Amygdala (tissue), 56 donors: Measurements from ENCODE around the gene PLCB3.

Source experiments
- DNase-seq, 56 donors: peaks; one replicate each; lab custom pipeline; 2025; lab: John Stamatoyannopoulos, UW

The PLCB3 gene

GRCh38 chr11:64220271-64220670 is 31.1 kb upstream of the PLCB3 start:
- DNase-seq: no peak

- DNase-seq: no peak
These were observed 30.5 kb upstream of the PLCB3 start for GRCh38 chr11:64220798-64221197.

DNA sequence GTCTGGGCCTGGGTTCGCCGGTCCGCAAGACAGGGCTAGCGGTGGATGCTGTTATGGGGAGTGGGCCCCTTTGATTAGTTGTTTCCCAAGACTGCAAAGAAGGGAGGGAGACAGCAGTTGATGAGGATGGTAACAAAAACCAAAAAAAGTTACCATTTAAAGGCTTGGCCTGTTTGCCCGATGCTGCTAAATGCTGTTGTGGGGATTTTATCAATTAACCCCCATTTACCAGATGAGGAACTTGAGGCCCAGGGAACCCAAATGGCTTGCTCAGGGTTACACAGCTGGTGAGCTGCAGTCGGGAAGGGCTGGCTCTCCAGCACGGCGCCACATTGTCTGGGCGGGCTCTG is 28.7 kb upstream of the PLCB3 start:
- no peak for DNase-seq

DNA sequence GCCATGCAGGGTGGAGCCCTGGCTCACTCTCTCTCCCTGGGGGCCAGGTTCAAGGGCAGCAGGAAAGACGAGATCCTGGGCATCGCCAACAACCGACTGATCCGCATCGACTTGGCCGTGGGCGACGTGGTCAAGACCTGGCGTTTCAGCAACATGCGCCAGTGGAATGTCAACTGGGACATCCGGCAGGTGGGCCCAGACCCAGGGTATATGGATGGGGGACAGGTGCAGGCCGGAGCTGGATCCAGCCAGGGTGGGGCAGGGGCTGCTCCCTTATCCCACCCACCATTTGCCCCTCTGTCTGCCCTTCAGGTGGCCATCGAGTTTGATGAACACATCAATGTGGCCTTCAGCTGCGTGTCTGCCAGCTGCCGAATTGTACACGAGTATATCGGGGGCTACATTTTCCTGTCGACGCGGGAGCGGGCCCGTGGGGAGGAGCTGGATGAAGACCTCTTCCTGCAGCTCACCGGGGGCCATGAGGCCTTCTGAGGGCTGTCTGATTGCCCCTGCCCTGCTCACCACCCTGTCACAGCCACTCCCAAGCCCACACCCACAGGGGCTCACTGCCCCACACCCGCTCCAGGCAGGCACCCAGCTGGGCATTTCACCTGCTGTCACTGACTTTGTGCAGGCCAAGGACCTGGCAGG is 28.2 kb upstream of the PLCB3 start:
- DNase-seq: no peak

GRCh38 chr11:64224151-64224890 is 27.0 kb upstream of the PLCB3 start:
- DNase-seq: no peak

DNA sequence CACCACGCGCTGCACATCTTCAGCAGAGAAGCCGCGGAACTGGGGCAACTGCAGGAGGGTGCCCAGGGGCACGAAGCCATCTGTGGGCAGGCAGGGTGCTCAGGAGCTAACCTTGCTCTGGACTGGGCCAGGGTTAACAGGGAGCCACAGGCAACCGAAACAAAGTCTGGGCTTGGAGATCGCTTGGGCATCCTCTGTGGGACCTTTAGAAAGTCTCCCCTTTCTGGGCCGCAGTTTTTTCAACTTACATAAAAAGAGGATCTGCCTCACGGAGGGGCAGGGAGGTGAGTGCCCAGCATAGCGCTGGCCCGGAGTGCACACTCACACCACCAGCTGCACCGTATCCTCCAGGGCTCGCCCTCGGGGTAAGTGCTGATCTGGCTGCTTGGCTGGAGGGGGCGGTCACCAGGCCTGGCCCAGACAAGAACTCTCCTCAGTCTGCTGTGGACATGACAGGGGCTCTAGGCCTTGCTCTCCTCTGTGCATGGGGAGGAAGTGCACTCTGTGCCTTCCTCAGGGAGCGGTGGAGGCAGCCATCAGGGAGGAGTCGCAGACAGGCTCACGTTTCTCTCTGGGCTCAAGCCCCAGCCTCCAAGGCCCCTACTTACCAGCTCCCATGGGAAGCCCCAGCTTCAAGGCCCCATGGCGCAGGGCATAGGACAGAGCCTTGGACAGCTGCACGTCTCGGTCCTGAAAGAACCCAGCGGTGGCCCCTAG is 26.3 kb upstream of the PLCB3 start:
- DNase-seq: no peak

DNA sequence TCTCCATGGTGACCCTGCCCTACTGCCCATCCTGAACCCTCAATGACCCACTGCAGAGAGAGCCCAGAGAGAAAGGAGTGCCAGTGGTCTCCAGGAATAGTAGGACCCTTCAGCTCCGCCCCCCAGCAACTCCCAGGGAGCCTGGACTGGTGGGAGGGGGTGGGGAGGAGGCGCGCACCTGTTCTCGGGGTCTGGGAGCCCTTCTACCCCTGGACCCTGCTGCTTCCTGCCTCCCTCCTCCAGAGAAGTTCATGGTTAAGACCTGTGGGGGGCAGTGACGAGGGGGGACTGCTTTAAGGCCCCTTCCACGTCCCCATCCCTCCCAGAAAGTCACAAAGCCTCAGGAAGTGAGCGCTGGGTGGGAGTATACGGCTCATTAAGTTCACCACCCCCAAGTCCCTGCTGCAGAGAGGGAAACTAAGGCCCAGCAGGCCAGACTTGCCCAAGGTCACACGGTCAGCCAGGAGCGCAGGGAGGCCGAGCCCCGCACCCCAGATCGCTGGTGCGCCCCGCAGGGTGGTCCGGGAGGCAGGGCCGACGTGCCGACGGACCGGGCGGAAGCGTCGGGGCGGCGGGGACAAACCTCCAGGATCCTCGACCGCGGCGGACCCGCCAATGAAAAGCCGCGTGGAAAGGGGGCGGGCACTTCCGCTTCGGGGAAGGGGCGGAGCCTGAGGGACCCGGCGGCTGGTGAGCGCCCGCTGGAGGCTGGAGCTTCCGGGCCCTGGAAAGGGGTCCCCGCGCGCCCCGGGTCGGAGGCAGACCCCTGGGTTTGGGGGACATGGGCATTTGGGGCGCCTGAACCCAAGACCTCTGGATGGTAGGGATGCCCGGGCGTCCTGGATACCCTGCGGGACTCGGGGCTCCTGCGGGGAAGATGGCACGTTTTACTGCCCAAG is 25.5 kb upstream of the PLCB3 start, which contains the start of the genes NUDT22 and TRPT1:
NUDT22 (plus strand) TSS at position 667 of the 899 bp plus-strand sequence. CDS start 379 bp downstream, outside the sequence.
TRPT1 (minus strand) TSS at position 579 of the 899 bp plus-strand sequence; CDS start at position 253, 326 bp downstream.
- peak in 55 of 56 donors; percentile 29 to 93 (median 81) for DNase-seq

GRCh38 chr11:64226507-64227051 is 24.8 kb upstream of the PLCB3 start:
- peak in 15 of 56 donors; percentile 22 to 62 (median 39) for DNase-seq

DNA sequence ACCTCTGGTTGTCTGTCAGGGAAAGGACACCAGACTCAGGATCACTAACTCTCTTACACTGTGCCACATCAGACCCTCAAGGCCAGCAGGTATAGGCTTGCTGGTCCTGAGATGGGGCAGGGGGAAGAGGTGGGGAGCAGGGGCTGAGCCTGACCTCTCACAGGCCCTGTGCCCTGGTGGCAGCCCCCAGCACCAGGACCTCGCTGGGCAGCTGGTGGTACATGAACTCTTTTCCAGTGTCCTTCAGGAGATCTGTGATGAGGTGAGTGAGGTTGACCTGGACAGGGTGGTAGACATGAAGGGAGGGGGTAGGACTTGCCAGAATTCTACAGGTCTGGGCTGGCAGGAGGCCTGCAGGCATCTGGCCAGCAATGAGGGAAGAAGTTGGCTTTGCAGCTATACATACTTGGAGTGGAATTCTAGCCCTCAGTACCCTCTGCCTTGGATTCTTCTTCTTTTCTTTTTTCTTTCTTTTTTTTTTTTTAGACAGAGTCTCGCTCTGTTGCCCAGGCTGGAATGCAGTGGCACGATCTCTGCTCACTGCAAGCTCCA is 23.8 kb upstream of the PLCB3 start:
- no peak for DNase-seq

- no peak for DNase-seq
These were observed 22.1 kb upstream of the PLCB3 start for GRCh38 chr11:64229090-64229743.

DNA sequence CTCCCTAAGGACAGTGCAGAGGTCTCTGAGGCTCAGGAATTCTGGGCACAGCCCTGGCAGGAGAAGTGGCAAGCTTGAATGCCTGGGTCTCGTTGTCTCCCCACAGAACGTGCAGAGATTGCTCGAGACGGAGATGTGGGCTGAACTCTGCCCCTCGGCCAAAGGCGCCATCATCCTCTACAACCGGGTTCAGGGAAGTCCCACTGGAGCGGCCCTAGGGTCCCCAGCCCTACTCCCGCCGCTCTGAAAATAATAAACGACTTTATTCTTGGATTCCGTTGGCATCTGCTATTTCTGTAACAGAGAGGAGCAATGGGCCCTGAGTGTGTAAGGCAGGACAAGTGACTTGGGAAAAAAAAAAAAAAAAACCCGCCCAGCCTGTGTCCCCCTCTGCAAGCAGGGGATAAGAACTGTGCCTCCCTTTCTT is 21.6 kb upstream of the PLCB3 start:
- no peak for DNase-seq

DNA sequence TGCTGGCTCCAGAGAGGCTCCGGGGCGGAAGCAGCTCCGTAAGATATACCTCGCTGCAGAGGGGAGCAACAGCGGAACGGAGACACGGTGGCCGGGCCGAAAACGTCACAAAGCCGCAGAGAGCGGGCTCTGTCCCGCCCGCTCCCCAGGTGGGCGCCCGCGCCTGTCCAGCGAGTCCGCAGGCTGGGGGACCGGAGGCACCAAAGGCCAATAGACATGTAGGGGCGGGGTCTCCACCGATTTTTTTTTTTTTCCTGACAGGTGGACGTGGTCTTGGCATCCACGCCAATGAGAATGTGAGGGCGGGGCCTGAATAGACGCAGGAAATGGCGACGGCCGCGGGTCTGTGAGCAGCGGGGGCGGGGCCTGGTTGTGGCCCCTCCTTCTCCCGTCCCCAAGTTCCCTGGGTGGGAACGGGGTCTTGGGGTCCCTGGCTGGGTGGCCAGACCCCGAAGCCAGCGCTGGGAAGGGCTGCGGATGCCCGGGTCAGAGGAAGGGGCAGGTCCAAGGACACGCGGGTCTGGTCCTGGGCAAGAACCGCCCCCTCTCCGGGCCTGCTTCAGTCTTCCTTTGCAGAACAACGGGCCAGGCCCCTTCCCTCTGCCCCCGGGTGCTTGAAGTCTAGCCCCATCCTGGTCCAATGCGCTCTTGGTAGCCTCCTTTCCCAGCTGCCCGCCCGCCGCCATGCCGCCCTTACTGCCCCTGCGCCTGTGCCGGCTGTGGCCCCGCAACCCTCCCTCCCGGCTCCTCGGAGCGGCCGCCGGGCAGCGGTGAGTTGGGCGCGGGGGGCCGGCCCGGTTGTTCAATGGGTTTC is 21.0 kb upstream of the PLCB3 start, which contains the start of gene DNAJC4:
DNAJC4 (plus strand) TSS at position 378 of the 814 bp plus-strand sequence; CDS start at position 685, 307 bp downstream.
- DNase-seq: peak in 55 of 56 donors; percentile 23 to 93 (median 80)

- no peak for DNase-seq
These were observed 20.4 kb upstream of the PLCB3 start for GRCh38 chr11:64230985-64231365.

- DNase-seq: no peak
These were observed 19.8 kb upstream of the PLCB3 start for GRCh38 chr11:64231546-64231945.

DNA sequence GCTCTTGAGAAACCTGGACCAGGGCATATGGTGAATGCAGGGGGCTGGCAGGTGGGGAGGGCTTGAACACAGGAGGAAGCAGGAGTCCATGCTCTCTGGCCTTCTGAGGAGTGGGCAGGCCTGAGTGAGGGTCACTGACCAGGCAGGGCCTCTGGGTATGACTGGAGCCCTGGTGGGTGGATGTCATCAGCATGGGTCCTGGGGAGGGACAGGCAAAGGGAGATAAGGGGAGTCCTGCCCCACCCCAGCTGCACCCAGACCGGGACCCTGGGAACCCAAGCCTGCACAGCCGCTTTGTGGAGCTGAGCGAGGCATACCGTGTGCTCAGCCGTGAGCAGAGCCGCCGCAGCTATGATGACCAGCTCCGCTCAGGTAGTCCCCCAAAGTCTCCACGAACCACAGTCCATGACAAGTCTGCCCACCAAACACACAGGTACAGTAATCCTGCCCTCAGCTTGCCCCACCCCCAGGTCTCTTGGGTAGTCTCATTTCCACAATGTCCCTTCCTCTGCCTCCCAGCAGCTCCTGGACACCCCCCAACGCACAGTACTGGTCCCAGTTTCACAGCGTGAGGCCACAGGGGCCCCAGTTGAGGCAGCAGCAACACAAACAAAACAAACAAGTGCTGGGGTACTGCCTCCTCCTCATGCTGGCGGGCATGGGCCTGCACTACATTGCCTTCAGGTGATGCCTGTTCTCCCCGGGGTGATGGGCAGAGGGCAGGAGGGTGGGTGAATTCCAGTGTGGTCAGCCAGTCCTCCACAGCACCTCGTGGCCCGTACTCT is 19.0 kb upstream of the PLCB3 start:
- DNase-seq: no peak

DNA sequence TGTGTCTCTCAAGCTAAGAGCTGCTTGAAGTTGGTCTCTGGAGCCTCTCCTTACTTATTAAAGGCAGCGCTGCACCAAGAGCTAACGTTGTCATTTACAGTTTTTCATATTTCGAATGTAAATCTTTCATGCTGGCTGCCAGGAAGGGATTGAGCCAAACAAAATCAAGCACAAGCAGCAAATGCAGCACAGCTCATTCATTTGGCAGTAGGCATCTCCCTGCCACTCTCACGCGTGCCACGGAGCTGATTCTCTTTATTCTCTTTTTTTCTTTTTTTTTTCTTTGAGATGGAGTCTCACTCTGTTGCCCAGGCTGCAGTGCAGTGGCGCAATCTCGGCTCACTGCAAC is 18.4 kb upstream of the PLCB3 start:
- DNase-seq: peak in 1 of 56 donors; percentile 25

- DNase-seq: peak in 38 of 56 donors; percentile 21 to 77 (median 49)
These were observed 17.3 kb upstream of the PLCB3 start, which contains the start of gene VEGFB for GRCh38 chr11:64233913-64234586. VEGFB (plus strand) TSS chr11:64234584; CDS start chr11:64234834, 250 bp downstream.
